Vagina (tissue), 2 donors: ENCODE measurements around the gene MDFIC.

Source experiments
- POLR2A ChIP-seq, 2 donors: fragments of 450-650 bp; IDR thresholded peaks; one replicate each; pipeline ENCODE4 v1.6.1; 2017; ENCODE audit warnings: antibody characterized with exemption in 2 of 2, mild to moderate bottlenecking in 2 of 2, moderate library complexity in 2 of 2
- POLR2AphosphoS5 ChIP-seq, 2 donors: sonication (generic); formaldehyde crosslinking; IDR thresholded peaks; one replicate each; pipeline ENCODE4 v1.9.0; 2017; ENCODE audit warnings: antibody characterized with exemption in 2 of 2, mild to moderate bottlenecking in 2 of 2, low read depth in 1 of 2; ENCODE audit not compliant: insufficient read depth in 1 of 2
- TF ChIP-seq, protein P1 (sequence below), 3 experiments: fragments of 450-650 bp in 2 of 3; fragments of 200-600 bp in 1 of 3; sonication (generic) in 1 of 3; IDR thresholded peaks; one replicate each; pipeline ENCODE4 v1.5.1; 2017 to 2019; ENCODE audit warnings: antibody characterized with exemption in 3 of 3, mild to moderate bottlenecking in 2 of 3, moderate library complexity in 2 of 3

DNA sequence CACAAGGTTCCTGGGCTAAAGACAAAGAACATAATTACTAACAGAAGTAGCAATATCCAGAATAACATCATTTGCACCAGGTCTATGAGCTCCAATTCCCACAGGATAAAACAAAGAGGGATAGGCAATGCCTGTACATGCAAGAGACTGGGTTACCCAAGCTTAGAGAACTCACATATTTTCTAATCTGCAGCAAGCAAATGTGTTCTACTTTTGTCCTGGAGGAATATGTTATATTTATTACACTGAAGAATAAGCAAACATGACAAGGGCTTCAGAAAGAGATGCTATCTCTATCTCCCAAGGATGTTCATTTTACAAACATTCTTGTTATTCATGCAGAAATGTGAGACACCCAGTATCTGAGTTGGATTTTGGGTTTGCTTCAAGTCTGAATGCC, 118.6 kb downstream of the MDFIC start:
- TF ChIP-seq, protein P1, sequence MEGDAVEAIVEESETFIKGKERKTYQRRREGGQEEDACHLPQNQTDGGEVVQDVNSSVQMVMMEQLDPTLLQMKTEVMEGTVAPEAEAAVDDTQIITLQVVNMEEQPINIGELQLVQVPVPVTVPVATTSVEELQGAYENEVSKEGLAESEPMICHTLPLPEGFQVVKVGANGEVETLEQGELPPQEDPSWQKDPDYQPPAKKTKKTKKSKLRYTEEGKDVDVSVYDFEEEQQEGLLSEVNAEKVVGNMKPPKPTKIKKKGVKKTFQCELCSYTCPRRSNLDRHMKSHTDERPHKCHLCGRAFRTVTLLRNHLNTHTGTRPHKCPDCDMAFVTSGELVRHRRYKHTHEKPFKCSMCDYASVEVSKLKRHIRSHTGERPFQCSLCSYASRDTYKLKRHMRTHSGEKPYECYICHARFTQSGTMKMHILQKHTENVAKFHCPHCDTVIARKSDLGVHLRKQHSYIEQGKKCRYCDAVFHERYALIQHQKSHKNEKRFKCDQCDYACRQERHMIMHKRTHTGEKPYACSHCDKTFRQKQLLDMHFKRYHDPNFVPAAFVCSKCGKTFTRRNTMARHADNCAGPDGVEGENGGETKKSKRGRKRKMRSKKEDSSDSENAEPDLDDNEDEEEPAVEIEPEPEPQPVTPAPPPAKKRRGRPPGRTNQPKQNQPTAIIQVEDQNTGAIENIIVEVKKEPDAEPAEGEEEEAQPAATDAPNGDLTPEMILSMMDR (IDR thresholded peaks at IDR 0.05): no peak
- TF ChIP-seq POLR2AphosphoS5 (IDR thresholded peaks at IDR 0.05; ENCODE audit: insufficient read depth in 1 of 2, low read depth in 1 of 2) (no peak), POLR2A (IDR thresholded peaks at IDR 0.05) (no peak)
